GM12878 (cell line): ENCODE data around the gene PRR12. TPM values are rescaled to one million over a fixed set of nuclear protein-coding genes. Genes with fewer than 3 reads are reported as not detected.
A peak's percentile ranks its signal among the peaks of the same experiment; 100 is the strongest.

Experiments used
- ATAC-seq: fragments of 200-7000 bp; cut with Tn5 transposase; 3 replicates; pipeline ENCODE4 v1.9.1; 2020; ENCODE audit warnings: mild to moderate bottlenecking, moderate library complexity
- BruUV-seq: library from RNA; stranded (reverse); fragments of 400-500 nt; replicated peaks from 2 replicates; lab custom pipeline; 2021; lab: Mats Ljungman, UMichigan
- CTCF ChIA-PET: fragments of 300-600 bp; sonication (Branson Sonifier 250); formaldehyde crosslinking; extraction: SDS; loops from one replicate; lab custom pipeline; 2021; ENCODE audit warnings: inconsistent platforms; lab: Yijun Ruan, JAX
- POLR2A ChIA-PET: fragments of 350-600 bp; formaldehyde crosslinking; extraction: SDS; loops from one replicate; lab custom pipeline; 2021; ENCODE audit warnings: inconsistent platforms; lab: Charles Lee
- RAD21 ChIA-PET: fragments of 300-600 bp; sonication (Branson Sonifier 250); formaldehyde crosslinking; loops from one replicate; lab custom pipeline; 2023; ENCODE audit warnings: antibody characterized with exemption; ENCODE audit not compliant: unreplicated experiment; lab: Charles Lee
- SMC1A ChIA-PET: fragments of 300-600 bp; sonication (Branson Sonifier 250); formaldehyde crosslinking; loops from one replicate; lab custom pipeline; 2023; ENCODE audit not compliant: unreplicated experiment, uncharacterized antibody; lab: Charles Lee
- DNase-seq: peaks from one replicate; pipeline ENCODE4 v3.0.0-alpha.2; 2011; ENCODE audit warnings: low read depth, low spot score
- FAIRE-seq: peaks from 3 replicates; lab custom pipeline; 2011; peaks lifted over from hg19 to GRCh38; lab: Jason Lieb, UNC
- H2AFZ ChIP-seq: 2 replicates; pipeline ENCODE4 v1.6.0; 2011; ENCODE audit warnings: low read depth, low read length, control low read depth; ENCODE audit not compliant: control insufficient read depth
- H3K27ac ChIP-seq: 2 replicates; pipeline ENCODE4 v1.5.1; 2011; ENCODE audit warnings: control low read depth; ENCODE audit not compliant: control insufficient read depth, insufficient read depth
- H3K27me3 ChIP-seq, 2 experiments: replicated peaks in 1 of 2; 2 replicates each; pipeline versions ENCODE4 v1.6.0 to v1.6.1; 2011; ENCODE audit warnings: low read length in 1 of 2; ENCODE audit not compliant: control insufficient read depth in 2 of 2, insufficient read depth in 2 of 2
- H3K36me3 ChIP-seq, 2 experiments: 2 replicates each; pipeline ENCODE4 v1.5.1; 2011; ENCODE audit warnings: low read length in 1 of 2; ENCODE audit not compliant: control insufficient read depth in 2 of 2, insufficient read depth in 2 of 2
- H3K4me1 ChIP-seq: 2 replicates; pipeline ENCODE4 v1.6.1; 2011; ENCODE audit warnings: mild to moderate bottlenecking, low read length, moderate library complexity, mixed read lengths; ENCODE audit not compliant: control insufficient read depth, insufficient read depth
- H3K4me2 ChIP-seq: 2 replicates; pipeline ENCODE4 v1.6.0; 2011; ENCODE audit warnings: control low read depth; ENCODE audit not compliant: control insufficient read depth, insufficient read depth
- H3K4me3 ChIP-seq: fragments of 200-600 bp; sonication (generic); 2 replicates; pipeline ENCODE4 v1.5.1; 2016
- H3K79me2 ChIP-seq: 2 replicates; pipeline ENCODE4 v1.6.0; 2011; ENCODE audit warnings: low read length; ENCODE audit not compliant: control insufficient read depth, insufficient read depth
- H3K9ac ChIP-seq: 2 replicates; pipeline ENCODE4 v1.8.0; 2011; ENCODE audit warnings: low read length, control low read depth, mixed read lengths; ENCODE audit not compliant: control insufficient read depth, insufficient read depth
- H3K9me3 ChIP-seq: replicated peaks from 3 replicates; pipeline ENCODE4 v1.5.1; 2011; ENCODE audit warnings: mild to moderate bottlenecking, low read length; ENCODE audit not compliant: control insufficient read depth, insufficient read depth
- H4K20me1 ChIP-seq: 2 replicates; pipeline ENCODE4 v1.6.0; 2011; ENCODE audit not compliant: control insufficient read depth, insufficient read depth
- BCL11A ChIP-seq: IDR thresholded peaks from 2 replicates; pipeline ENCODE4 v1.6.1; 2011; ENCODE audit warnings: low read depth, low read length
- CEBPB ChIP-seq, 2 experiments: fragments of 150-350 bp in 1 of 2; IDR thresholded peaks; 2 replicates each; pipeline ENCODE4 v1.6.1; 2012 to 2014; ENCODE audit warnings: low read depth in 2 of 2, low read length in 2 of 2, borderline replicate concordance in 1 of 2, inconsistent platforms in 1 of 2
- HCFC1 ChIP-seq: fragments of 150-350 bp; IDR thresholded peaks from 2 replicates; pipeline ENCODE4 v1.6.1; 2014; ENCODE audit warnings: low read length
- HDAC2 ChIP-seq: fragments of 200-600 bp; sonication (generic); IDR thresholded peaks from 2 replicates; pipeline ENCODE4 v1.6.1; 2017
- IRF4 ChIP-seq: IDR thresholded peaks from 2 replicates; pipeline ENCODE4 v1.6.1; 2011; ENCODE audit warnings: low read depth, low read length
- IRF5 ChIP-seq: fragments of 450-650 bp; IDR thresholded peaks from 2 replicates; pipeline ENCODE4 v1.6.1; 2017; ENCODE audit warnings: borderline replicate concordance
- MAX ChIP-seq: IDR thresholded peaks from 2 replicates; pipeline ENCODE4 v1.6.1; 2012; ENCODE audit warnings: low read depth, low read length, improper control_type of control experiment
- MYB ChIP-seq: fragments of 150-350 bp; IDR thresholded peaks from 2 replicates; pipeline ENCODE4 v1.6.1; 2014; ENCODE audit warnings: mild to moderate bottlenecking, low read depth, low read length, borderline replicate concordance
- NFIC ChIP-seq: IDR thresholded peaks from 2 replicates; pipeline ENCODE4 v1.6.1; 2012; ENCODE audit warnings: low read depth, mild to moderate bottlenecking, inconsistent platforms, low read length, moderate library complexity
- NFYA ChIP-seq: IDR thresholded peaks from 2 replicates; pipeline ENCODE4 v1.6.1; 2011; ENCODE audit warnings: low read depth, mild to moderate bottlenecking, low read length, improper control_type of control experiment, borderline replicate concordance
- PKNOX1 ChIP-seq: fragments of 450-650 bp; IDR thresholded peaks from 2 replicates; pipeline ENCODE4 v1.6.1; 2016; ENCODE audit warnings: mild to moderate bottlenecking
- RB1 ChIP-seq: fragments of 450-650 bp; formaldehyde crosslinking; IDR thresholded peaks from 2 replicates; pipeline ENCODE4 v1.6.1; 2017; ENCODE audit warnings: mild to moderate bottlenecking, borderline replicate concordance
- RELB ChIP-seq: fragments of 450-650 bp; IDR thresholded peaks from 2 replicates; pipeline ENCODE4 v1.6.1; 2017; ENCODE audit warnings: low read depth, mild to moderate bottlenecking, moderate library complexity
- ZBTB40 ChIP-seq: fragments of 450-650 bp; IDR thresholded peaks from 2 replicates; pipeline ENCODE4 v1.6.1; 2016; ENCODE audit warnings: mild to moderate bottlenecking, moderate library complexity, borderline replicate concordance
- WGBS: methylation state at CpG from one replicate; pipeline ENCODE4 v1.1.6; 2016; ENCODE audit warnings: low lambda C conversion rate; ENCODE audit not compliant: insufficient replicate concordance, insufficient coverage; ENCODE audit errors: missing lambda C conversion rate; 5-methylcytosine and 5-hydroxymethylcytosine counted together
- in situ Hi-C: fragments of 300-500 bp; cut with MboI; formaldehyde crosslinking; loops from 9 replicates; pipeline ENCODE4 v1.14.3; 2018; ENCODE audit warnings: mixed read lengths
- intact Hi-C: fragments of 100-400 bp; cut with micrococcal nuclease; formaldehyde crosslinking; loops from one replicate; pipeline ENCODE4 v1.14.2; 2022; ENCODE audit not compliant: unreplicated experiment
- polyA plus RNA-seq, 11 experiments: library from polyadenylated mRNA; depleted of rRNA in 4 of 11; unstranded in 6 of 11; stranded (reverse) in 5 of 11; fragments of >200 nt; fragmentation: Nextera tagmentation in 4 of 11; fragmentation: Illumina TruSeq in 1 of 11; extraction: Ambion mirVana in 4 of 11; extraction: Trizol in 1 of 11; gene quantifications; 1 replicate in 1 of 11; 2 replicates in 10 of 11; pipeline versions ENCODE4 v1.2.1 to v1.2.3, GENCODE V29; 2011 to 2016; ENCODE audit warnings: inconsistent platforms in 2 of 11, missing spikeins in 2 of 11, low read depth in 1 of 11
- total RNA-seq, 4 experiments: library from RNA; depleted of rRNA in 3 of 4; stranded (reverse); fragments of >200 nt in 3 of 4; fragmentation: Illumina TruSeq in 1 of 4; extraction: Trizol in 1 of 4; gene quantifications; 2 replicates each; pipeline versions ENCODE4 v1.2.1 to v1.2.3, GENCODE V29; 2013 to 2021

Gene PRR12
- total and polyA plus RNA-seq, 10 of the 15 experiments (the other 5 are each of a cell fraction or from before 2014, with no cell fraction given): 0.02 to 25.3 (median 1.6) TPM

GRCh38 chr19:49642492-49643035, 51.6 kb downstream of the PRR12 start:
- peaks cover 18% of the 10 kb centered on the region for H3K4me1 ChIP-seq

More at GRCh38 chr19:49642492-49643035, 51.6 kb downstream of the PRR12 start:
- intact Hi-C loops: loop anchor here (2.0 to 5.0 kb wide), 2 partner anchors 22 to 50 kb away; partner anchors contain the start of genes BCL2L12, IRF3 and PRR12
- FAIRE-seq (no peak), ATAC-seq (no peak), DNase-seq (no peak)
- peak overlapping the region; percentile 97 for H3K9ac ChIP-seq
- WGBS: 1% methylated on average over 5 of the region's 5 CpGs
- H3K79me2 ChIP-seq: peaks cover 36% of the 10 kb centered on the region
- no peaks in the 10 kb centered on the region for H3K27me3 ChIP-seq
- H2AFZ ChIP-seq: peak overlapping the region; percentile 57
- H3K4me3 ChIP-seq: peak overlapping the region; percentile 86
- CTCF ChIA-PET: interaction anchor here (1.3 to 5.1 kb wide), 4 partner anchors 22 to 72 kb away, joined by 6 to 130 read pairs (median 12); partner anchors contain the start of genes BCL2L12, IRF3 and PRMT1
- H4K20me1 ChIP-seq: no peaks in the 10 kb centered on the region
- H3K36me3 ChIP-seq: peaks cover 0 to 5% of the 10 kb centered on the region in 2 experiments; a peak in 3 of 4 replicates
- RAD21 ChIA-PET: interaction anchor here (1.0 to 5.1 kb wide), 6 partner anchors 22 to 200 kb away, joined by 3 to 131 read pairs (median 5); partner anchors contain the start of genes AP2A1, BCL2L12, IRF3 and PRMT1
- in situ Hi-C loops: no loop called here
- SMC1A ChIA-PET: interaction anchor here (0.9 to 1.9 kb wide), 5 partner anchors 20 to 37 kb away, joined by 3 to 9 read pairs (median 5); partner anchors contain the start of genes BCL2L12 and IRF3
- peak overlapping the region; percentile 86 for H3K27ac ChIP-seq
- TF ChIP-seq CEBPB (IDR thresholded peaks at IDR 0.05; ENCODE audit: borderline replicate concordance in 1 of 2, low read depth in 2 of 2, low read length in 2 of 2): no peak
- TF ChIP-seq RB1: no peak
- TF ChIP-seq PKNOX1: no peak
- no peak for TF ChIP-seq MYB
- no peak for TF ChIP-seq HCFC1
- TF ChIP-seq IRF4: no peak
- TF ChIP-seq HDAC2: no peak
- TF ChIP-seq ZBTB40: no peak
- TF ChIP-seq NFIC: no peak
- TF ChIP-seq BCL11A: no peak
- no peak for TF ChIP-seq RELB
- no peak for TF ChIP-seq IRF5
- TF ChIP-seq MAX: no peak
- TF ChIP-seq NFYA: no peak
- no TSS peak for BruUV-seq
- peak overlapping the region; percentile 62 for H3K4me2 ChIP-seq
- POLR2A ChIA-PET: interaction anchor here (0.8 to 6.5 kb wide), 9 partner anchors 12 to 227 kb away, joined by 3 to 200 read pairs (median 6); partner anchors contain the start of genes AP2A1, BCL2L12, IRF3 and NOSIP
- H3K9me3 ChIP-seq: no peaks in the 10 kb centered on the region
